A549 (cell line): ENCODE data around the gene MLX. TPM values are rescaled to one million over a fixed set of nuclear protein-coding genes. Genes with fewer than 3 reads are reported as not detected.
"Not testable (repeated sequence)": the region's sequence is repeated elsewhere in the genome, so short reads cannot be mapped to it uniquely, and the experiment has no call there.

Experiments
- ATAC-seq, 2 experiments: fragments of 200-7000 bp in 1 of 2; fragments of >200 bp in 1 of 2; cut with Nextera tagmentation in 1 of 2; cut with Tn5 transposase in 1 of 2; 3 replicates each; pipeline versions ENCODE4 v1.8.0 to v1.9.1; 2018 to 2020; ENCODE audit warnings: mild to moderate bottlenecking in 1 of 2, moderate library complexity in 1 of 2
- CTCF ChIA-PET: fragments of 300-600 bp; sonication (Branson Sonifier 250); formaldehyde crosslinking; extraction: SDS; loops from one replicate; lab custom pipeline; 2021; ENCODE audit warnings: antibody characterized with exemption, inconsistent platforms; lab: Yijun Ruan, JAX
- POLR2A ChIA-PET: fragments of 350-600 bp; formaldehyde crosslinking; extraction: SDS; loops from one replicate; lab custom pipeline; 2021; ENCODE audit warnings: antibody characterized with exemption, inconsistent platforms; lab: Yijun Ruan, JAX
- DNase-seq, 2 experiments: peaks; one replicate each; pipeline versions ENCODE4 v3.0.0 to v3.0.0-alpha.2; 2011 to 2016; ENCODE audit warnings: low read depth in 1 of 2, low spot score in 1 of 2
- FAIRE-seq: peaks from 2 replicates; lab custom pipeline; 2011; peaks lifted over from hg19 to GRCh38; lab: Jason Lieb, UNC
- H3K27ac ChIP-seq, 2 experiments: fragments of >200 bp; sonication (Bioruptor Twin); formaldehyde crosslinking; 3 replicates each; pipeline ENCODE4 v1.5.1; 2016 to 2017
- H3K4me1 ChIP-seq: fragments of >200 bp; sonication (Bioruptor Twin); formaldehyde crosslinking; 3 replicates; pipeline ENCODE4 v1.6.1; 2016
- H3K4me2 ChIP-seq: fragments of >200 bp; sonication (Bioruptor Twin); formaldehyde crosslinking; 3 replicates; pipeline ENCODE4 v1.6.1; 2016
- H3K4me3 ChIP-seq: fragments of >200 bp; sonication (Bioruptor Twin); formaldehyde crosslinking; 3 replicates; pipeline ENCODE4 v1.5.1; 2016
- H3K9me3 ChIP-seq: fragments of >200 bp; sonication (Bioruptor Twin); formaldehyde crosslinking; 3 replicates; pipeline ENCODE4 v1.6.1; 2016
- BHLHE40 ChIP-seq: IDR thresholded peaks from 2 replicates; pipeline ENCODE4 v1.6.1; 2012; ENCODE audit warnings: low read depth, low read length, inconsistent platforms
- CBX2 ChIP-seq: fragments of 200-600 bp; sonication (generic); IDR thresholded peaks from 2 replicates; pipeline ENCODE4 v1.6.1; 2016; ENCODE audit warnings: low read depth, mild to moderate bottlenecking, borderline replicate concordance
- CBX8 ChIP-seq: fragments of 200-600 bp; sonication (generic); IDR thresholded peaks from 2 replicates; pipeline ENCODE4 v1.6.1; 2016
- CTCF ChIP-seq: fragments of >200 bp; sonication (Bioruptor Twin); formaldehyde crosslinking; IDR thresholded peaks from 3 replicates; pipeline ENCODE4 v1.5.1; 2016
- EHF ChIP-seq: fragments of 250-450 bp; sonication (Bioruptor Pico); IDR thresholded peaks from 2 replicates; pipeline ENCODE4 v1.5.0; 2020; ENCODE audit warnings: mild to moderate bottlenecking
- ELK1 ChIP-seq: fragments of 150-350 bp; IDR thresholded peaks from 2 replicates; pipeline ENCODE4 v1.6.1; 2014; ENCODE audit warnings: low read depth, mild to moderate bottlenecking, low read length
- FOXS1 ChIP-seq: fragments of 250-450 bp; sonication (Bioruptor Pico); IDR thresholded peaks from 2 replicates; pipeline ENCODE4 v1.5.0; 2020; ENCODE audit warnings: mild to moderate bottlenecking, moderate library complexity
- HMGXB4 ChIP-seq: fragments of 250-450 bp; sonication (Bioruptor Pico); IDR thresholded peaks from 2 replicates; pipeline ENCODE4 v1.5.0; 2021; ENCODE audit warnings: mild to moderate bottlenecking, moderate library complexity, borderline replicate concordance
- HOXA7 ChIP-seq: fragments of 250-450 bp; sonication (Bioruptor Pico); IDR thresholded peaks from 2 replicates; pipeline ENCODE4 v1.5.0; 2020; ENCODE audit warnings: mild to moderate bottlenecking, moderate library complexity
- HOXB5 ChIP-seq: fragments of 250-450 bp; sonication (Bioruptor Pico); IDR thresholded peaks from 2 replicates; pipeline ENCODE4 v1.5.0; 2020; ENCODE audit warnings: mild to moderate bottlenecking, moderate library complexity
- JUNB ChIP-seq: fragments of >200 bp; sonication (Bioruptor Twin); formaldehyde crosslinking; IDR thresholded peaks from 2 replicates; pipeline ENCODE4 v1.6.1; 2016
- KDM5A ChIP-seq: fragments of 200-600 bp; sonication (generic); IDR thresholded peaks from 2 replicates; pipeline ENCODE4 v1.6.1; 2016; ENCODE audit warnings: antibody characterized with exemption, mild to moderate bottlenecking
- MAFK ChIP-seq: fragments of 450-650 bp; IDR thresholded peaks from 2 replicates; pipeline ENCODE4 v1.6.1; 2014; ENCODE audit not compliant: partially characterized antibody
- NR3C1 ChIP-seq: fragments of >200 bp; sonication (Bioruptor Twin); formaldehyde crosslinking; IDR thresholded peaks from 3 replicates; pipeline ENCODE4 v1.6.1; 2017
- PHF8 ChIP-seq: fragments of 200-600 bp; sonication (generic); IDR thresholded peaks from 2 replicates; pipeline ENCODE4 v1.6.1; 2016; ENCODE audit warnings: low read depth, mild to moderate bottlenecking, antibody characterized with exemption, moderate library complexity, borderline replicate concordance
- ZC3H11A ChIP-seq: fragments of 450-650 bp; IDR thresholded peaks from 2 replicates; pipeline ENCODE4 v1.6.1; 2014; ENCODE audit warnings: antibody characterized with exemption, mild to moderate bottlenecking
- ZFP36 ChIP-seq: fragments of 450-650 bp; IDR thresholded peaks from 2 replicates; pipeline ENCODE4 v1.6.1; 2014; ENCODE audit warnings: borderline replicate concordance; ENCODE audit not compliant: partially characterized antibody
- WGBS: methylation state at CpG from one replicate; pipeline ENCODE4 v1.1.6; 2017; ENCODE audit errors: missing lambda C conversion rate; 5-methylcytosine and 5-hydroxymethylcytosine counted together
- polyA plus RNA-seq, 4 experiments: library from polyadenylated mRNA; depleted of rRNA in 3 of 4; stranded (reverse); fragments of >200 nt; fragmentation: RNase III in 1 of 4; extraction: RNeasy Plus Mini Kit Qiagen cat#74134 plus additional on column Dnase treatment in 1 of 4; gene quantifications; 2 replicates in 3 of 4; 3 replicates in 1 of 4; pipeline ENCODE4 v1.2.3, GENCODE V29; 2011 to 2017
- TF ChIP-seq, protein P1 (sequence below): IDR thresholded peaks from 2 replicates; pipeline ENCODE4 v1.6.1; 2012

Gene MLX
- polyA plus RNA-seq, 2 of the 4 experiments (the other 2 are of a cell fraction): 46.3 to 48.0 TPM

DNA sequence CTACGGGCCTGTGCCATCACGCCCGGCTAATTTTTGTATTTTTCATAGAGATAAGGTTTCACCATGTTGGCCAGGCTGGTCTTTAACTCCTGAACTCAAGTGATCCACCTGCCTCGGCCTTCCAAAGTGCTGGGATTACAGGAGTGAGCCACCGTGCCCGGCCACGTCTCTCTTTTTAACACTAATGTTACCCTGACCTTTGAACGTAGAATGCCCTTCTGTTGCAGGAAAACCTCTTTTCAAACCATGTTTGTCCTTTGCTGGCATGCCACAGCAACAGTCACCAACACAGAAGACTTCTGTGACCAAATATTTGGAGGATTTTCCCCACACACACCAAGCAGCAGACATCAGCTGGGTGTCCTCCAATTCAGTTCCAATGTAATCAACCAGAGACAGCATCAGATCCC, 22.0 kb upstream of the MLX start:
- H3K4me3 ChIP-seq: no peak overlapping the region
- ChIA-PET CTCF (interaction anchor here (1.0 to 4.2 kb wide), 3 partner anchors 8 to 233 kb away, joined by 3 to 37 read pairs (median 3); partner anchors contain the start of gene NAGLU), POLR2A (no interaction called here)
- H3K4me2 ChIP-seq: no peak overlapping the region
- no peak for DNase-seq
- no peaks in the 10 kb centered on the region for H3K9me3 ChIP-seq
- no peak for ATAC-seq
- FAIRE-seq: no peak
- TF ChIP-seq, protein P1, sequence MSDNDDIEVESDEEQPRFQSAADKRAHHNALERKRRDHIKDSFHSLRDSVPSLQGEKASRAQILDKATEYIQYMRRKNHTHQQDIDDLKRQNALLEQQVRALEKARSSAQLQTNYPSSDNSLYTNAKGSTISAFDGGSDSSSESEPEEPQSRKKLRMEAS: no peak
- TF ChIP-seq HOXB5 (CRISPR knock-in tag): no peak
- TF ChIP-seq CBX8: no peak
- no peak for TF ChIP-seq EHF (CRISPR knock-in tag)
- no peak for TF ChIP-seq NR3C1
- TF ChIP-seq HMGXB4: no peak
- no peak for TF ChIP-seq BHLHE40
- no peak for TF ChIP-seq KDM5A
- no peak for TF ChIP-seq MAFK
- no peak for TF ChIP-seq CTCF
- no peak for TF ChIP-seq JUNB
- no peak for TF ChIP-seq PHF8
- TF ChIP-seq FOXS1 (CRISPR knock-in tag): no peak
- TF ChIP-seq ZC3H11A: no peak
- TF ChIP-seq, all 56 proteins: peak for 0
- WGBS: 81% methylated on average over 8 of the region's 8 CpGs
- Histone ChIP-seq H3K27ac (no peak overlapping the region), H3K4me1 (peaks cover 21% of the 10 kb centered on the region)

- FAIRE-seq: peak; percentile 92
- H3K9me3 ChIP-seq, H3K4me3 ChIP-seq, DNase-seq, ATAC-seq, POLR2A ChIA-PET, H3K27ac ChIP-seq, H3K4me2 ChIP-seq: not testable (repeated sequence)
- CTCF ChIA-PET: interaction anchor here (0.6 to 4.2 kb wide), 7 partner anchors 9 to 392 kb away, joined by 3 to 37 read pairs (median 5); partner anchors contain the start of genes NAGLU and PSMC3IP
- whole genome bisulfite sequencing: 91% methylated on average over 9 of the region's 9 CpGs
- H3K4me1 ChIP-seq: peaks cover 18% of the 10 kb centered on the region
Observed at GRCh38 chr17:42545755-42546505, 21.0 kb upstream of the MLX start.

DNA sequence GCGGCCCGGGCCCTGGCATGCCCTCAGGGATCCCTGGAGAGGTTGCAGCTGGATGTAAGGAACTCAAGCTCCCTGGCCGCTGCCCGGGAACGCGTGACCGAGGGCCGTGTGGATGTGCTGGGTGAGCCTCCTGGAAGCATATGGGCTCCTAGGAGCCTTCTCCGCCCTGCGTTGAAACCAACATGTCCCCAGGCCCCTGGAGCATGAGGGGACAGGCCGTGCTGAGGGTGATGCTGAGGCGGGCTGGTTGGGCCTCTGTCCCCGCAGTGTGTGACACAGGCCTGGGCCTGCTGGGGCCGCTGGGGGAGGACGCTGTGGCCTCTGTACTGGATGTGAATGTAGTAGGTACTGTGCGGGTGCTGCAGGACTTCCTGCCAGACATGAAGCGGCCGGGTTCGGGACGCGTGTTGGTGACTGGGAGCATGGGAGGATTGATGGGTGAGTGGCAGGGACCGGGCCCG, 19.9 kb upstream of the MLX start:
- H3K4me2 ChIP-seq: no peak overlapping the region
- H3K4me1 ChIP-seq: peaks cover 9% of the 10 kb centered on the region; the same call in 2 of the 3 replicates
- ChIA-PET POLR2A (no interaction called here), CTCF (interaction anchor here (0.6 to 4.2 kb wide), 12 partner anchors 10 to 523 kb away, joined by 3 to 37 read pairs (median 5); partner anchors contain the start of genes NAGLU and PSMC3IP)
- H3K4me3 ChIP-seq: no peak overlapping the region
- no peak overlapping the region for H3K27ac ChIP-seq
- TF ChIP-seq CBX2 (no peak), HOXA7 (CRISPR knock-in tag) (no peak), ZFP36 (no peak), ELK1 (no peak), PHF8 (no peak)
- DNase-seq (no peak), FAIRE-seq (no peak), ATAC-seq (peak; percentile 7 to 14; a peak in 5 of 6 replicates)
- H3K9me3 ChIP-seq: no peaks in the 10 kb centered on the region
- WGBS: 94% methylated on average over 23 of the region's 23 CpGs
